ENCODE measurements around the gene CPLANE2. TPM values are rescaled to one million over a fixed set of nuclear protein-coding genes. Genes with fewer than 3 reads are reported as not detected.

CPLANE2 gene
- total RNA-seq, 1 experiment from 2014 or later: 6.3 TPM

DNA sequence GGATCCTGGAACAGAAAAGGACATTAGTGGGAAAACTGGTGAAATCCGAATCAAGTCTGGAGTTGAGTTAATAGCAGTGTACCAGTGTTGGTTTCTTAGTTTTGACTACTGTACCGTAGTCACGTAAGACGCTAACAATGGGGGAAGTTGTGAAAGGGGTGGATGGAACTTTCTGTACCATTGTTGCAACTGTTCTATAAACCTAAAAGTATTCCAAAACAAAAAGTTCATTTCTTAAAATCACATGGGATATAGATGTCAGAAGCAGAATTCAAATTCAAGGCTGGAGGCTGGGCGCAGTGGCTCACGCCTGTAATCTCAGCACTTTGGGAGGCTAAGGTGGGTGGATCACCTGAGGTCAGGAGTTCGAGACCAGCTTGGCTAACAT is 41.5 kb downstream of the CPLANE2 start:
- 0 out of 4 replicates have a peak, but pooled peaks cover 0 to 2% of the 10 kb centered on the region in 2 experiments for H3K4me1 Mint-ChIP-seq
- Histone ChIP-seq H4K8ac (replicated peaks; ENCODE audit: insufficient read length, low read depth, low read length) (no peak overlapping the region), H3K23ac (ENCODE audit: insufficient read length, low read depth, low read length) (no peak overlapping the region), H3K23me2 (ENCODE audit: insufficient read length, low read depth, low read length, poor library complexity, severe bottlenecking) (no peaks in the 10 kb centered on the region), H3K18ac (ENCODE audit: insufficient read length, low read depth, low read length) (no peak overlapping the region), H2BK120ac (ENCODE audit: low read depth, low read length, poor library complexity, severe bottlenecking) (no peak overlapping the region), H3K4me2 (ENCODE audit: insufficient read depth, insufficient read length, low read length) (no peak overlapping the region), H3K9me3 (ENCODE audit: control insufficient read depth, low read depth, low read length) (no peaks in the 10 kb centered on the region), H3T11ph (ENCODE audit: low read length) (no peak overlapping the region), H3K9ac (ENCODE audit: extremely low read depth, insufficient read length, low read length) (no peak overlapping the region), H2BK15ac (ENCODE audit: low read depth, low read length) (no peak overlapping the region), H3K14ac (ENCODE audit: insufficient read depth, low read length) (no peak overlapping the region), H3K4me1 (ENCODE audit: insufficient read depth, low read length) (no peaks in the 10 kb centered on the region), H4K20me1 (ENCODE audit: control insufficient read depth, insufficient read depth, insufficient read length) (no peaks in the 10 kb centered on the region), H2BK12ac (ENCODE audit: insufficient read length, low read depth, low read length) (no peak overlapping the region), H3K79me1 (ENCODE audit: insufficient read depth, low read depth, low read length, poor library complexity, severe bottlenecking) (no peaks in the 10 kb centered on the region), H4K5ac (ENCODE audit: insufficient read length, low read depth, low read length) (no peak overlapping the region), H3K27ac (ENCODE audit: insufficient read length, low read depth, low read length) (no peak overlapping the region), H2BK5ac (ENCODE audit: insufficient read length, low read length) (no peak overlapping the region), H3K27me3 (ENCODE audit: insufficient read depth, low read length) (no peaks in the 10 kb centered on the region), H4K91ac (ENCODE audit: insufficient read length, low read depth, low read length) (no peak overlapping the region), H3K4ac (ENCODE audit: low read depth, low read length) (no peak overlapping the region), H2AFZ (ENCODE audit: low read length) (no peak overlapping the region), H3K56ac (ENCODE audit: insufficient read length, low read depth, low read length) (no peak overlapping the region), H2BK20ac (ENCODE audit: low read depth, low read length, poor library complexity, severe bottlenecking) (no peak overlapping the region), H2AK5ac (ENCODE audit: insufficient read length, low read length) (no peak overlapping the region), H3K79me2 (ENCODE audit: insufficient read depth, low read length) (no peaks in the 10 kb centered on the region)
- no peak overlapping the region for H3K4me3 Mint-ChIP-seq
- no peak for DNase-seq
- H3K9me3 Mint-ChIP-seq: no peaks in the 10 kb centered on the region
- peaks cover 4% of the 10 kb centered on the region for H3K27me3 Mint-ChIP-seq (ENCODE audit: low read depth)
- no peak overlapping the region for H3K27ac Mint-ChIP-seq
- TF ChIP-seq, protein P1, sequence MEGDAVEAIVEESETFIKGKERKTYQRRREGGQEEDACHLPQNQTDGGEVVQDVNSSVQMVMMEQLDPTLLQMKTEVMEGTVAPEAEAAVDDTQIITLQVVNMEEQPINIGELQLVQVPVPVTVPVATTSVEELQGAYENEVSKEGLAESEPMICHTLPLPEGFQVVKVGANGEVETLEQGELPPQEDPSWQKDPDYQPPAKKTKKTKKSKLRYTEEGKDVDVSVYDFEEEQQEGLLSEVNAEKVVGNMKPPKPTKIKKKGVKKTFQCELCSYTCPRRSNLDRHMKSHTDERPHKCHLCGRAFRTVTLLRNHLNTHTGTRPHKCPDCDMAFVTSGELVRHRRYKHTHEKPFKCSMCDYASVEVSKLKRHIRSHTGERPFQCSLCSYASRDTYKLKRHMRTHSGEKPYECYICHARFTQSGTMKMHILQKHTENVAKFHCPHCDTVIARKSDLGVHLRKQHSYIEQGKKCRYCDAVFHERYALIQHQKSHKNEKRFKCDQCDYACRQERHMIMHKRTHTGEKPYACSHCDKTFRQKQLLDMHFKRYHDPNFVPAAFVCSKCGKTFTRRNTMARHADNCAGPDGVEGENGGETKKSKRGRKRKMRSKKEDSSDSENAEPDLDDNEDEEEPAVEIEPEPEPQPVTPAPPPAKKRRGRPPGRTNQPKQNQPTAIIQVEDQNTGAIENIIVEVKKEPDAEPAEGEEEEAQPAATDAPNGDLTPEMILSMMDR (conservative IDR thresholded peaks at IDR 0.05): no peak
- no CpG with 5 or more reads among the region's 7 CpGs for WGBS (ENCODE audit: extremely low coverage, insufficient read length, low lambda C conversion rate)
- peaks cover 2 to 28% (median 3%) of the 10 kb centered on the region in 3 experiments; a peak in 4 of 7 replicates for H3K36me3 Mint-ChIP-seq (ENCODE audit: insufficient read depth in 1 of 3, low read depth in 3 of 3)

All from H9 (cell line).